ENCODE results near the gene USP32. TPM values are rescaled to one million over a fixed set of nuclear protein-coding genes. Genes with fewer than 3 reads are reported as not detected.

USP32 gene
- total RNA-seq, 1 donor from 2014 or later = 39.1 TPM

DNA sequence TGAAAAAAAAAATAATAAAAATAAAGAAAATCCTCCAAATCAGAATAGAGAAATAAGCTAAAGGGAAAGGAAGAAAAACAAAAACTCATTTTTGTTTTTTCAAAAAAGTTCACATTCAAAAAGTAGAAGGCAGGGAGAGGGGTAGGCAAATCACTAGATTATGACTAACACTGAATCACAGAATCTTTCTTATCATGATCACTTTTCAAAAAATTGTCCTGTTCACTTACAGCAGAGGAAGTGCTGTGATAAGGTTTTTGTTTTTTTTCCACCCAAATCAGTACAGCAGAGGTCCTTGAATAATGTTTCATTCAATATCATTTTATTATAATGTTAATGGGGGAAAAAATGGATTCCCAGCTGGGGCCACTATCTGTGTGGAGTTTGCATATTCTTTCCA lies 135.8 kb downstream of the USP32 start:
- Mint-ChIP-seq H3K36me3 (peaks cover 9% of the 10 kb centered on the region), H3K27ac (no peak overlapping the region), H3K9me3 (no peaks in the 10 kb centered on the region), H3K27me3 (no peaks in the 10 kb centered on the region), H3K4me3 (no peak overlapping the region), H3K4me1 (ENCODE audit: unreplicated experiment) (no peaks in the 10 kb centered on the region)
- no peak for DNase-seq (ENCODE audit: extremely low spot score, unreplicated experiment)
- TF ChIP-seq, protein P1, sequence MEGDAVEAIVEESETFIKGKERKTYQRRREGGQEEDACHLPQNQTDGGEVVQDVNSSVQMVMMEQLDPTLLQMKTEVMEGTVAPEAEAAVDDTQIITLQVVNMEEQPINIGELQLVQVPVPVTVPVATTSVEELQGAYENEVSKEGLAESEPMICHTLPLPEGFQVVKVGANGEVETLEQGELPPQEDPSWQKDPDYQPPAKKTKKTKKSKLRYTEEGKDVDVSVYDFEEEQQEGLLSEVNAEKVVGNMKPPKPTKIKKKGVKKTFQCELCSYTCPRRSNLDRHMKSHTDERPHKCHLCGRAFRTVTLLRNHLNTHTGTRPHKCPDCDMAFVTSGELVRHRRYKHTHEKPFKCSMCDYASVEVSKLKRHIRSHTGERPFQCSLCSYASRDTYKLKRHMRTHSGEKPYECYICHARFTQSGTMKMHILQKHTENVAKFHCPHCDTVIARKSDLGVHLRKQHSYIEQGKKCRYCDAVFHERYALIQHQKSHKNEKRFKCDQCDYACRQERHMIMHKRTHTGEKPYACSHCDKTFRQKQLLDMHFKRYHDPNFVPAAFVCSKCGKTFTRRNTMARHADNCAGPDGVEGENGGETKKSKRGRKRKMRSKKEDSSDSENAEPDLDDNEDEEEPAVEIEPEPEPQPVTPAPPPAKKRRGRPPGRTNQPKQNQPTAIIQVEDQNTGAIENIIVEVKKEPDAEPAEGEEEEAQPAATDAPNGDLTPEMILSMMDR (conservative IDR thresholded peaks at IDR 0.05) = no peak

- Mint-ChIP-seq H3K9me3 (peaks cover 3% of the 10 kb centered on the region), H3K27me3 (no peaks in the 10 kb centered on the region), H3K4me1 (ENCODE audit: unreplicated experiment) (no peaks in the 10 kb centered on the region), H3K4me3 (no peak overlapping the region), H3K27ac (no peak overlapping the region), H3K36me3 (peaks cover 14% of the 10 kb centered on the region)
- DNase-seq (ENCODE audit: extremely low spot score, unreplicated experiment) = no peak
- TF ChIP-seq, protein P1 (conservative IDR thresholded peaks at IDR 0.05) = no peak
Observed at GRCh38 chr17:60253048-60253447, 138.9 kb downstream of the USP32 start.

DNA sequence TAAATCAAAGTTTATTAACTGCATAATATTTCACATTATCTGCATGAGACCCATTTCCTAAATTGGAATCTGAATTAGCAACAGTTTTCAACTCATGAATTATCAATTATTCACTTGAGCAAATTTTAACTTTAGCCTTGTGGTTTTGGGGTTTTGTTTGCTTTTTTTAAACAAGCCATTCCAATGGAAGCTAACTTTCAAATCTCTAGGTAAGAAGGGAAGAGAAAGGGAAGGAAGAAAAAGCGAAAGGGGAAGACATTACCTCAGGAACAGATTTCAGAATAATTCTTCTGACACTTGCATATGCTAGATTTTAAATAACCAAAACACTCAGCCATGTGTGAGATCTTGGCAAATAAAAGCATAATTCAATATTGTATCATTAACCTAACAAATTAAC lies 139.5 kb downstream of the USP32 start:
- H3K4me3 Mint-ChIP-seq = no peak overlapping the region
- peaks cover 16% of the 10 kb centered on the region for H3K36me3 Mint-ChIP-seq
- H3K27ac Mint-ChIP-seq = no peak overlapping the region
- H3K27me3 Mint-ChIP-seq = no peaks in the 10 kb centered on the region
- DNase-seq (ENCODE audit: extremely low spot score, unreplicated experiment) = no peak
- TF ChIP-seq, protein P1 (conservative IDR thresholded peaks at IDR 0.05) = no peak
- peaks cover 4% of the 10 kb centered on the region for H3K9me3 Mint-ChIP-seq
- no peaks in the 10 kb centered on the region for H3K4me1 Mint-ChIP-seq (ENCODE audit: unreplicated experiment)

DNA sequence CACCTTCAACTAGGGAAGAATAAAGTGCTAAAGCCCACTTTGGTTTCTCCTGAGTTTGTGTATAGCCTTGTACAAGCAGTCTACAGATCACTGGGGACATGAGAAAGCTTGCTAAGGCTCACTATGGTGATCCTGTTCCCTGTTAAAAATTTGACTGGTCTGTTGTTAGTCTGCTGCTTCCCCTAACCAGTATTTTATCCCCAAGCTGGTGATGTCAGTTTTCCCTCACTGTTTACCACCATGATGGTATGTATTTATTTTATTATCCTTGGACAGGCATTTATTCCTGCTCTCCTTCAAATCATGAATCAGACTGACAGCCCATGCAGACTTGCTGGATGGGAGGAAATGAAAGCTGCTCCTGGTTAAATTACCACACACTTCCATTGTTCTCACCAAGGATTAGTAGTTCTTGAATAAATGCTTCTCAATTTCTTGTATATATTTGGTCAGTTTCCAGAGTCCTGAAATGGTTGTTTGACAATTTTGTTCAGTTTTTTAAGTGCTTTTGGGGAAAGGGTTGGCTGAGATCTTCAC lies 142.6 kb downstream of the USP32 start:
- H3K27ac Mint-ChIP-seq = no peak overlapping the region
- TF ChIP-seq, protein P1 (conservative IDR thresholded peaks at IDR 0.05) = no peak
- H3K4me1 Mint-ChIP-seq (ENCODE audit: unreplicated experiment) = no peaks in the 10 kb centered on the region
- DNase-seq (ENCODE audit: extremely low spot score, unreplicated experiment) = no peak
- H3K36me3 Mint-ChIP-seq = peaks cover 27% of the 10 kb centered on the region
- peaks cover 4% of the 10 kb centered on the region for H3K9me3 Mint-ChIP-seq
- H3K4me3 Mint-ChIP-seq = no peak overlapping the region
- H3K27me3 Mint-ChIP-seq = no peaks in the 10 kb centered on the region

GRCh38 chr17:60248618-60249289 lies 143.2 kb downstream of the USP32 start:
- no peak overlapping the region for H3K27ac Mint-ChIP-seq
- TF ChIP-seq, protein P1 (conservative IDR thresholded peaks at IDR 0.05) = no peak
- no peaks in the 10 kb centered on the region for H3K27me3 Mint-ChIP-seq
- H3K4me3 Mint-ChIP-seq = no peak overlapping the region
- peaks cover 4% of the 10 kb centered on the region for H3K9me3 Mint-ChIP-seq
- H3K36me3 Mint-ChIP-seq = peaks cover 27% of the 10 kb centered on the region
- H3K4me1 Mint-ChIP-seq (ENCODE audit: unreplicated experiment) = no peaks in the 10 kb centered on the region
- DNase-seq (ENCODE audit: extremely low spot score, unreplicated experiment) = no peak
